SK-N-SH (cell line): ENCODE data around the gene MRM2. TPM values are rescaled to one million over a fixed set of nuclear protein-coding genes. Genes with fewer than 3 reads are reported as not detected.

Source experiments
- CTCF ChIA-PET: fragments of 300-600, 350-600 bp; formaldehyde crosslinking; extraction: SDS; loops from one replicate; lab custom pipeline; 2021; lab: Yijun Ruan, JAX
- POLR2A ChIA-PET: fragments of 350-600 bp; sonication (Branson Sonifier 250); formaldehyde crosslinking; extraction: SDS; loops from one replicate; lab custom pipeline; 2020; ENCODE audit warnings: antibody characterized with exemption, inconsistent platforms; lab: Yijun Ruan, JAX
- DNase-seq: peaks from one replicate; pipeline ENCODE4 v3.0.0; 2012
- H2AFZ ChIP-seq: fragments of 200-600 bp; sonication (generic); 2 replicates; pipeline ENCODE4 v1.8.1; 2016; ENCODE audit warnings: antibody characterized with exemption, mild to moderate bottlenecking, low read depth
- H3F3A ChIP-seq: fragments of 200-600 bp; sonication (generic); replicated peaks from 2 replicates; pipeline ENCODE3; 2016; ENCODE audit warnings: antibody characterized with exemption, mild to moderate bottlenecking; ENCODE audit not compliant: insufficient read depth
- H3K27ac ChIP-seq, 2 experiments: fragments of 200-500 bp in 1 of 2; fragments of 200-600 bp in 1 of 2; sonication (Bioruptor generic) in 1 of 2; sonication (generic), shearing (Covaris generic) in 1 of 2; 2 replicates each; pipeline versions ENCODE4 v1.5.1 to v1.6.1; 2014 to 2016; ENCODE audit warnings: low read depth in 2 of 2, inconsistent platforms in 1 of 2, low read length in 1 of 2, mild to moderate bottlenecking in 1 of 2, mixed read lengths in 1 of 2
- H3K27me3 ChIP-seq: fragments of 200-600 bp; sonication (generic), shearing (Covaris generic); 2 replicates; pipeline ENCODE4 v1.6.1; 2016; ENCODE audit warnings: mixed run types; ENCODE audit not compliant: insufficient read depth
- H3K36me3 ChIP-seq, 2 experiments: fragments of 200-500 bp in 1 of 2; fragments of 200-600 bp in 1 of 2; sonication (Bioruptor generic) in 1 of 2; sonication (generic) in 1 of 2; replicated peaks in 1 of 2; 2 replicates each; pipeline versions ENCODE3 to v1.5.1; 2014 to 2016; ENCODE audit warnings: low read length in 1 of 2, mild to moderate bottlenecking in 1 of 2; ENCODE audit not compliant: insufficient read depth in 2 of 2, control insufficient read depth in 1 of 2
- H3K4me1 ChIP-seq, 2 experiments: fragments of 200-500 bp in 1 of 2; fragments of 200-600 bp in 1 of 2; sonication (Bioruptor generic) in 1 of 2; sonication (generic), shearing (Covaris generic) in 1 of 2; 2 replicates each; pipeline versions ENCODE4 v1.5.1 to v1.6.1; 2014 to 2016; ENCODE audit warnings: low read depth in 1 of 2, low read length in 1 of 2, mixed run types in 1 of 2; ENCODE audit not compliant: insufficient read depth in 2 of 2, control insufficient read depth in 1 of 2
- H3K4me2 ChIP-seq: fragments of 200-600 bp; sonication (generic), shearing (Covaris generic); 2 replicates; pipeline ENCODE4 v1.6.1; 2017; ENCODE audit warnings: mixed run types
- H3K4me3 ChIP-seq, 2 experiments: fragments of 200-500 bp in 1 of 2; fragments of 200-600 bp in 1 of 2; sonication (Bioruptor generic) in 1 of 2; sonication (generic), shearing (Covaris generic) in 1 of 2; 2 replicates each; pipeline versions ENCODE4 v1.5.1 to v1.8.1; 2014 to 2016; ENCODE audit warnings: low read depth in 2 of 2, inconsistent platforms in 1 of 2, low read length in 1 of 2, mild to moderate bottlenecking in 1 of 2, mixed read lengths in 1 of 2, moderate library complexity in 1 of 2
- H3K79me2 ChIP-seq: fragments of 200-600 bp; sonication (generic); 2 replicates; pipeline ENCODE4 v1.8.1; 2017; ENCODE audit warnings: mild to moderate bottlenecking; ENCODE audit not compliant: insufficient read depth
- H3K9ac ChIP-seq: fragments of 200-600 bp; sonication (generic); 2 replicates; pipeline ENCODE4 v1.6.1; 2017; ENCODE audit warnings: mixed run types
- H3K9me2 ChIP-seq: fragments of 200-600 bp; sonication (generic); 2 replicates; pipeline ENCODE4 v1.6.1; 2017; ENCODE audit warnings: mixed run types
- H3K9me3 ChIP-seq: fragments of 200-600 bp; sonication (generic); 2 replicates; pipeline ENCODE4 v1.6.1; 2017; ENCODE audit warnings: mixed run types, mild to moderate bottlenecking, moderate library complexity
- H4K20me1 ChIP-seq: fragments of 200-600 bp; sonication (generic); 2 replicates; pipeline ENCODE4 v1.6.1; 2017; ENCODE audit warnings: mild to moderate bottlenecking, mixed run types; ENCODE audit not compliant: insufficient read depth
- EP300 ChIP-seq, 2 experiments: IDR thresholded peaks; 2 replicates each; pipeline versions ENCODE4 v1.4.0 to v1.6.1; 2012; ENCODE audit warnings: borderline replicate concordance in 1 of 2, low read depth in 1 of 2, low read length in 1 of 2
- FOXJ3 ChIP-seq: sonication (generic); formaldehyde crosslinking; IDR thresholded peaks from 2 replicates; pipeline ENCODE4 v1.5.1; 2020; ENCODE audit warnings: mild to moderate bottlenecking, missing genetic modification reagents
- FOXM1 ChIP-seq: IDR thresholded peaks from 2 replicates; pipeline ENCODE4 v1.4.0; 2012; ENCODE audit warnings: low read depth, mild to moderate bottlenecking
- GABPA ChIP-seq: IDR thresholded peaks from 2 replicates; pipeline ENCODE4 v1.4.0; 2012; ENCODE audit warnings: low read depth, mild to moderate bottlenecking
- GATA2 ChIP-seq: sonication (generic); formaldehyde crosslinking; IDR thresholded peaks from 2 replicates; pipeline ENCODE4 v1.5.0; 2020; ENCODE audit warnings: mild to moderate bottlenecking, missing genetic modification reagents
- MEF2A ChIP-seq: IDR thresholded peaks from 2 replicates; pipeline ENCODE4 v1.4.0; 2012; ENCODE audit warnings: low read depth, borderline replicate concordance
- MXI1 ChIP-seq: IDR thresholded peaks from 2 replicates; pipeline ENCODE4 v1.6.1; 2012; ENCODE audit warnings: mild to moderate bottlenecking, low read depth, low read length, improper control_type of control experiment
- POLR2AphosphoS5 ChIP-seq: IDR thresholded peaks from 2 replicates; pipeline ENCODE4 v1.6.1; 2012; ENCODE audit warnings: low read depth, low read length
- RFX5 ChIP-seq: IDR thresholded peaks from 2 replicates; pipeline ENCODE4 v1.6.1; 2012; ENCODE audit warnings: mild to moderate bottlenecking, improper control_type of control experiment, low read length
- TEAD4 ChIP-seq: IDR thresholded peaks from 2 replicates; pipeline ENCODE4 v1.4.0; 2012; ENCODE audit warnings: mild to moderate bottlenecking, borderline replicate concordance; ENCODE audit not compliant: insufficient read depth
- WGBS: methylation state at CpG from one replicate; pipeline ENCODE4 v1.1.6; 2017; ENCODE audit warnings: low lambda C conversion rate; 5-methylcytosine and 5-hydroxymethylcytosine counted together
- polyA plus RNA-seq, 3 experiments: library from polyadenylated mRNA; depleted of rRNA; stranded (reverse); fragments of >200 nt; gene quantifications; 2 replicates each; pipeline ENCODE4 v1.2.3, GENCODE V29; 2012
- TF ChIP-seq, protein P1 (sequence below): IDR thresholded peaks from 2 replicates; pipeline ENCODE4 v1.4.0; 2012; ENCODE audit warnings: low read depth, borderline replicate concordance
- TF ChIP-seq, protein P2 (sequence below): IDR thresholded peaks from 2 replicates; pipeline ENCODE4; 2012

MRM2 gene
- polyA plus RNA-seq, 1 of the 3 experiments (the other 2 are of a cell fraction), result 30.7 TPM

DNA sequence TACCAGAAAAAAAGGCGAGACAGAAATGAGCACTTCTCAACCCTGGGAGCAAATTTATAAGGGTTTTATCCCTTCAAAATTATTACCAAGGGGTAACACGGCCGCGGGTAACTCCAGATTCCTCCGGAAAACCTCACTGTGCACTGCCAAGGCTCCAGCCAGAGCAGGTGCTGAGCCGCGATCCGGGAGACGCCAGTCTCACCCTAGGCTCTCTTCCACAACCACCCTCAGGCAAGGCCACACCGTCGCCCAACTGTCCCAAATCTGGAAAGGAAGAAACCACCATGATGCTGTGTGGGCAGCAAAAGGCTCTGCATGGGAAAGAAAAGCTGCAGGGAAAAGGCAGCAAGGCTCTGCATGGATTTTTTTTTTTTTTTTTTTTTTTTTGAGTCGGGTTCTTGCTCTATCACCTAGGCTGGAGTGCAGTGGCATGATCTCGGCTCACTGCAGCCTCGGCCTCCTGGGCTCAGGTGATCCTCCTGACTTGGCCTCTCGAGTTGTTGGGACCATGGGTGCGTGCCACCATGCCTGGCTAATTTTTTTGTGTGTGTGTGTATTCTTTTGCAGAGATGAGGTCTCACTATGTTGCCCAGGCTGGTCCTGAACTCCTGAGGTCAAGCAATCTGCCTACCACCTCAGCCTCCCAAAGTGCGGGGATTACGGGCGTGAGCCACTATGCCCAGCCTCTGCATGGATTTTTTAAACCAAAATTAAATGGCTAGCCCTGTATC lies 48.3 kb downstream of the MRM2 start:
- CTCF ChIA-PET, result interaction anchor here (1.2 to 4.0 kb wide), 4 partner anchors 8 to 90 kb away, joined by 3 to 24 read pairs (median 9); no protein-coding TSS in a partner anchor
- WGBS, result 98% methylated on average over 19 of the region's 19 CpGs
- Histone ChIP-seq H3K9ac (no peak overlapping the region), H3K9me2 (no peaks in the 10 kb centered on the region), H3K4me1 (peaks cover 0 to 15% of the 10 kb centered on the region in 2 experiments; a peak in 1 of 4 replicates), H3F3A (no peaks in the 10 kb centered on the region), H3K4me3 (no peak overlapping the region), H2AFZ (no peak overlapping the region), H3K27ac (no peak overlapping the region; a peak in 1 of 4 replicates), H3K79me2 (peaks cover 8% of the 10 kb centered on the region; the same call in 1 of the 2 replicates), H4K20me1 (no peaks in the 10 kb centered on the region), H3K9me3 (peaks cover 8% of the 10 kb centered on the region; the same call in 1 of the 2 replicates), H3K4me2 (no peak overlapping the region), H3K27me3 (no peaks in the 10 kb centered on the region), H3K36me3 (peaks cover 23 to 32% of the 10 kb centered on the region in 2 experiments)
- POLR2A ChIA-PET, result interaction anchor here (0.6 kb wide), 1 partner anchor 147 kb away, joined by 3 read pairs; no protein-coding TSS in a partner anchor
- no peak for DNase-seq
- TF ChIP-seq FOXJ3 (no peak), POLR2AphosphoS5 (no peak), MEF2A (no peak), GABPA (no peak), FOXM1 (no peak), MXI1 (no peak), EP300 (IDR thresholded peaks at IDR 0.05; ENCODE audit: borderline replicate concordance in 1 of 2, low read depth in 1 of 2, low read length in 1 of 2) (no peak), TEAD4 (no peak), RFX5 (no peak), GATA2 (CRISPR knock-in tag) (no peak)
- TF ChIP-seq, protein P1, sequence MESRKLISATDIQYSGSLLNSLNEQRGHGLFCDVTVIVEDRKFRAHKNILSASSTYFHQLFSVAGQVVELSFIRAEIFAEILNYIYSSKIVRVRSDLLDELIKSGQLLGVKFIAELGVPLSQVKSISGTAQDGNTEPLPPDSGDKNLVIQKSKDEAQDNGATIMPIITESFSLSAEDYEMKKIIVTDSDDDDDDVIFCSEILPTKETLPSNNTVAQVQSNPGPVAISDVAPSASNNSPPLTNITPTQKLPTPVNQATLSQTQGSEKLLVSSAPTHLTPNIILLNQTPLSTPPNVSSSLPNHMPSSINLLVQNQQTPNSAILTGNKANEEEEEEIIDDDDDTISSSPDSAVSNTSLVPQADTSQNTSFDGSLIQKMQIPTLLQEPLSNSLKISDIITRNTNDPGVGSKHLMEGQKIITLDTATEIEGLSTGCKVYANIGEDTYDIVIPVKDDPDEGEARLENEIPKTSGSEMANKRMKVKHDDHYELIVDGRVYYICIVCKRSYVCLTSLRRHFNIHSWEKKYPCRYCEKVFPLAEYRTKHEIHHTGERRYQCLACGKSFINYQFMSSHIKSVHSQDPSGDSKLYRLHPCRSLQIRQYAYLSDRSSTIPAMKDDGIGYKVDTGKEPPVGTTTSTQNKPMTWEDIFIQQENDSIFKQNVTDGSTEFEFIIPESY, result no peak
- TF ChIP-seq, protein P2, sequence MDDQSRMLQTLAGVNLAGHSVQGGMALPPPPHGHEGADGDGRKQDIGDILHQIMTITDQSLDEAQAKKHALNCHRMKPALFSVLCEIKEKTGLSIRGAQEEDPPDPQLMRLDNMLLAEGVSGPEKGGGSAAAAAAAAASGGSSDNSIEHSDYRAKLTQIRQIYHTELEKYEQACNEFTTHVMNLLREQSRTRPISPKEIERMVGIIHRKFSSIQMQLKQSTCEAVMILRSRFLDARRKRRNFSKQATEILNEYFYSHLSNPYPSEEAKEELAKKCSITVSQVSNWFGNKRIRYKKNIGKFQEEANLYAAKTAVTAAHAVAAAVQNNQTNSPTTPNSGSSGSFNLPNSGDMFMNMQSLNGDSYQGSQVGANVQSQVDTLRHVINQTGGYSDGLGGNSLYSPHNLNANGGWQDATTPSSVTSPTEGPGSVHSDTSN, result no peak
